HG03097 (cell line): ENCODE results near the gene ACOT13.
"Not testable (repeated sequence)": the region's sequence is repeated elsewhere in the genome, so short reads cannot be mapped to it uniquely, and the experiment has no call there.

ENCODE experiments used
- ATAC-seq: cut with Tn5 transposase; IDR thresholded peaks from one replicate; pipeline ENCODE4 v1.9.1; 2021; ENCODE audit not compliant: unreplicated experiment, low FRiP score

The ACOT13 gene

GRCh38 chr6:24691550-24691949 lies 24.7 kb downstream of the ACOT13 start:
- no peak for ATAC-seq

- ATAC-seq: no peak
Measured at GRCh38 chr6:24692003-24692402, 25.1 kb downstream of the ACOT13 start.

- ATAC-seq: no peak
Measured at GRCh38 chr6:24692415-24692814, 25.5 kb downstream of the ACOT13 start.

- ATAC-seq: no peak
Measured at GRCh38 chr6:24692848-24693592, 26.1 kb downstream of the ACOT13 start.

- ATAC-seq: no peak
Measured at GRCh38 chr6:24694198-24694597, 27.3 kb downstream of the ACOT13 start.

DNA sequence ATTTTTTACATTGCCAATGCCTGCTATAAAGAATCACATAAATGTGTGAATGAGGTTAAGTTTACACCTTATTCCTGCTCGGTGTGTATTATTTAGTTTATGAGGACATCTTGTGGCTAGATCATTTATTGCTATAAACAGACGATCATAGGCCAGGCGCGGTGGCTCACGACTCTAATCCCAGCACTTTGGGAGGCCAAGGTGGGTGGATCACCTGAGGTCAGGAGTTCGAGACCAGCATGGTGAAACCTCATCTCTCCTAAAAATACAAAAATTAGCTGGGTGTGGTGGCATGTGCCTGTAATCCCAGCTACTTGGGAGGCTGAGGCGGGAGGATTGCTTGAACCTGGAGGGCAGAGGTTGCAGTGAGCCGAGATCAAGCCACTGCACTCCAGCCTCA lies 28.8 kb downstream of the ACOT13 start:
- ATAC-seq: not testable (repeated sequence)

DNA sequence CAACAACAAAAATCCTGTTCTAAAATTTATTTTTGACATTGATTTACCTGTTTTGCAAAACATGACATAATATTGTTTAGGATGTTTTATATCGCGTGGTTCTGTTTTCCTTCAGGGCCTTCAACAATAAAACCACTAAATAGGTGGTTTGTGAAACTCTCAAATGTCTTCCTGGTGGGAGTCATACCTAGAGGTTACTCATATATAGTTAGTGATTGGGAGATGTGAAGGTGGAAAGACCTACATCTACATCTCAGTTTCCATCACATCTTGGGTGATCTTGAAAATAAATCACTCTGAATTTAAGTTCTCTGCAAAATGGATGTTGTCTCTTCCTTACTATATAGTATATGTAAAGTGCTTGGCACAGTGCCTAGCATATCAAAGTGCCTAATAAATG lies 29.2 kb downstream of the ACOT13 start:
- ATAC-seq: no peak

DNA sequence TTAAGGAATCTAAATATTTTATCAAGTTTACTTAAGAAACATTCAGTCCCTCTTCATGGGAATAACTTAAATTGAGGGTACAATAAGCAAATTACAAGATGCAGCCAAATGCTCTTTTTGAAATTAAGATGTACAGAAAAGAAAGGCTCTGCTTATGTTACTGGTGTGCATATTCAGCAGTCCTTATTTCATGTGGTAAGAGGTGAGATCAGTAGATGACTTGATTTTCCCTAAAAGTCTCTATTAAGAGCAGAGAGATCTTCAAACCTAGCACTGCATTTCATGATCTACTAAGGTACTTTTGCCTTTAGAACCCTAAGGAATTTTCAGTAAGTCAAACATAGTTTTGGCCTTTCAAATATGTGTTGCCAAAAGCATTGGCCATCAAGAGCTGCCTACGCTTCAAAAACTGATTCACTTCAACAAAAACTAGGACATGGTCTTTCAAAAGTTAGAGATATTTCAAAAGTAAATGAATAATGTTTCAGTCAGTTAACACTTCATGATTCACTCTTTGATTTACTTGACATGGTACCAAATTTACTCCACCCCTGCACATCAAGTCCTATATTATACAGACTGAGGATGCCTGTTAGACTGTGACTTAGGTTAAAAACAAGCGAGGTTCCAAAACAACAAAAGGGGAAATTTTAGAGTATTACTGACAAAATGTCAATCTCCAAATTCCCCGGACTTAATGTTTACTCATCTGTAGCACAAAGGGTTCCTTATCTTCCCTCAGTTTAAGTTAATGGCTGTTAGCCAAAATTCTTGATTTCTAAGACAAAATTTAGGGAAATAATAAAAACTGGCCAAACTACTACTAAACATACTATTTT lies 32.9 kb downstream of the ACOT13 start:
- ATAC-seq: no peak

GRCh38 chr6:24702720-24703282 lies 35.9 kb downstream of the ACOT13 start:
- no peak for ATAC-seq

GRCh38 chr6:24704468-24704867 lies 37.6 kb downstream of the ACOT13 start:
- ATAC-seq: no peak

GRCh38 chr6:24708612-24709011 lies 41.7 kb downstream of the ACOT13 start:
- no peak for ATAC-seq

- no peak for ATAC-seq
Measured at GRCh38 chr6:24709014-24709711, 42.3 kb downstream of the ACOT13 start.

DNA sequence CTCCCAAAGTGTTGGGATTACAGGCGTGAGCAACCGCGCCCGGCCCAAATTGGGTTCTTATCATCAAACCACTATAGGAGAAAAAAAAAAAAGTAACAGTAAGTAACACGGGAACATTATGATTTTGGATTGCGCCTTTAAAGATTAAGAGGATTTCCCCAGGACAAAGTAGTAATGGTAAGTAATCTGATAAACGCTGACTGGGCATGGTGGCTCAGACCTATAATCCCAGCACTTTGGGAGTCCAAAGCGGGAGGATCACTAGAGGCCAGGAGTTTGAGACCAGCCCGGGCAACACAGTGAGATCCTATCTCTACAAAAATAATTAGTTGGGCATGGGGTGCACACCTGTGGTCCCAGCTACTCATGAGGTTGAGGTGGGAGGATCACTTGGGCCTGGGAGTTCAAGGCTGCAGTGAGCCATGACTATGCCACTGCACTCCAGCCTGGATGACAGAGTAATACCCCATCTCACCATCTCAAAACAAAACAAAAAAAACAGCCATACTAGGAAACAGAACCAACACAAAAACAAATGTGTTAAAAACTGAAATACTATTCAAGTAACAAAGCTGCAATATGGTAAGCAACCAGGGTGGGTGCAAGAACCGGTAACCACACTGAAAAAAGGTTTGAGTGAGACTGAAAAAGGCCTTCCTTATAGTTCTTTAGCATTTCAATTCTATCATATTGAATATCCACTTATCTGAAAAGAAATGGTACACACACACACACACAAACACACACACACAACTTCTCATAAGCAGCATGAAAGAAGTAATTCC lies 43.8 kb downstream of the ACOT13 start:
- ATAC-seq: no peak

DNA sequence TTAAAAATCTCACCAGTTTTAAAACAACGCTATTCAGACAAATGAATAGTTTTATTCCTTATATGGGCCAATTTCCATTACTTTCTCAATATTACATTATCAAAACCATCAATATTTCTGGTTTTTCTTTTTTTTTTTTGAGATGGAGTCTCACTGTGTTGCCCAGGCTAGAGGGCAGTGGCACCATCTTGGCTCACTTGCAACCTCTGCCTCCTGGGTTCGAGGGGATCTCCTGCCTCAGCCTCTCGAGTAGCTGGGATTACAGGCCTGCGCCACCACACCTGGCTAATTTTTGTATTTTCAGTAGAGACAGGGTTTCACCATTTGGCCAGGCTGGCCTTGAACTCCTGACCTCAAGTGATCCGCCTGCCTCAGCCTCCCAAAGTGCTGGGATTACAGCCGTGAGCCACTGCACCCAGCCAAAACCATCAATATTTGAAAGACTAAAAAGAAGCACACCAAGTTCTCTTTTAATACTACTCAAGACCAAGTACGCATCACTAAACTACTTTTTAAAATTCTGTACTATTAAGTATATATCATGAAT lies 49.8 kb downstream of the ACOT13 start:
- ATAC-seq: not testable (repeated sequence)

- ATAC-seq: no peak
Measured at GRCh38 chr6:24718449-24719124, 51.7 kb downstream of the ACOT13 start.

GRCh38 chr6:24719125-24719971 lies 52.5 kb downstream of the ACOT13 start, which contains the start of gene C6orf62:
C6orf62 (minus strand) TSS chr6:24719154; CDS start chr6:24718668, 486 bp downstream.
- ATAC-seq: no peak

DNA sequence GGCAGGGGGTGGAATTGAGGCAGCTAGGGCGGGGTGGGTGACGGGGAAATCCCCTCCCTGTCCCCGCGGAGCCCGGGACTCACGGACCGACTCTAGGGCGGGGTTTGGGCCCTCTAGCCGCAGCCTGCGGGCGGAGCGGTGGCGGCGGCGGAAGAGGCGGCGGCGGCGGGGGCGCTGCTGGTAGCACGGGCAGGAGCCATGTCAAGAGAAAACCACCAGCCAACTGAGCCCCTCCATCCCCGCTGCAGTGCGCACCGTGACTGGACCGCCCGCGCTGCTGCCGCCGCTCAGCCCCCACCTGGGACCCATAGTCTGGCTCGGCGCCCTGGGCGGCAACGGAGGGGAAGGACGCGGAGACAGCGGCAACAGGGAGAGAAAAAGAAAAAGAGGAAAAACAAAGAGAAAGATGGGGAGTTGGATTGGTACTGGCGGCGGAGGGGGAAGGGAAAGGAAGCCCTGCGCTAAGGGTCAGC lies 53.3 kb downstream of the ACOT13 start:
- ATAC-seq: no peak
